Fibroblast of lung (primary cell): Measurements from ENCODE around the gene DDRGK1. TPM values are rescaled to one million over a fixed set of nuclear protein-coding genes. Genes with fewer than 3 reads are reported as not detected.

Source experiments
- DNase-seq, 2 donors: peaks; one replicate each; pipeline versions ENCODE4 v3.0.0 to v3.0.0-alpha.2; 2010; ENCODE audit warnings: low read depth in 2 of 2
- H2AFZ ChIP-seq: 2 replicates; pipeline ENCODE4 v1.5.1; 2012; ENCODE audit warnings: low read length, control low read depth, inconsistent platforms
- H3K27ac ChIP-seq: 2 replicates; pipeline ENCODE4 v1.5.1; 2011; ENCODE audit warnings: low read length, control low read depth; ENCODE audit not compliant: insufficient read depth
- H3K27me3 ChIP-seq: 2 replicates; pipeline ENCODE4 v1.5.1; 2011; ENCODE audit warnings: mild to moderate bottlenecking, low read length; ENCODE audit not compliant: control insufficient read depth, insufficient read depth
- H3K36me3 ChIP-seq: 2 replicates; pipeline ENCODE4 v1.5.1; 2011; ENCODE audit warnings: low read length; ENCODE audit not compliant: control insufficient read depth, insufficient read depth
- H3K4me1 ChIP-seq: 2 replicates; pipeline ENCODE4 v1.5.1; 2011; ENCODE audit warnings: low read length; ENCODE audit not compliant: control insufficient read depth, insufficient read depth; ENCODE audit errors: extremely low read depth
- H3K4me2 ChIP-seq: 2 replicates; pipeline ENCODE4 v1.5.1; 2011; ENCODE audit warnings: low read length, control low read depth; ENCODE audit not compliant: insufficient read depth; ENCODE audit errors: extremely low read depth
- H3K4me3 ChIP-seq, 4 experiments: fragments of 200-600 bp in 1 of 4; sonication (generic) in 1 of 4; replicated peaks in 1 of 4; 2 replicates each; pipeline ENCODE4 v1.5.1; 2011 to 2016; ENCODE audit warnings: low read length in 4 of 4, low read depth in 3 of 4, mild to moderate bottlenecking in 3 of 4, control low read depth in 2 of 4, inconsistent platforms in 1 of 4, mixed read lengths in 1 of 4; ENCODE audit not compliant: insufficient read depth in 1 of 4; ENCODE audit errors: control extremely low read depth in 1 of 4
- H3K79me2 ChIP-seq: 2 replicates; pipeline ENCODE4 v1.5.1; 2012; ENCODE audit warnings: mild to moderate bottlenecking, low read length, inconsistent platforms; ENCODE audit not compliant: control insufficient read depth, insufficient read depth
- H3K9ac ChIP-seq: 2 replicates; pipeline ENCODE4 v1.5.1; 2011; ENCODE audit warnings: mild to moderate bottlenecking, low read length, control low read depth; ENCODE audit not compliant: insufficient read depth
- H3K9me3 ChIP-seq: 2 replicates; pipeline ENCODE4 v1.5.1; 2012; ENCODE audit warnings: low read depth, low read length; ENCODE audit not compliant: control insufficient read depth, insufficient read depth
- H4K20me1 ChIP-seq: 2 replicates; pipeline ENCODE4 v1.5.1; 2011; ENCODE audit warnings: low read length; ENCODE audit not compliant: control insufficient read depth, insufficient read depth; ENCODE audit errors: extremely low read depth
- EZH2 ChIP-seq: IDR thresholded peaks from 2 replicates; pipeline ENCODE4 v1.5.1; 2012; ENCODE audit warnings: low read length, control low read depth, mild to moderate bottlenecking; ENCODE audit errors: missing control alignments
- polyA plus RNA-seq, 2 donors: library from polyadenylated mRNA; depleted of rRNA in 1 of 2; stranded (reverse) in 1 of 2; unstranded in 1 of 2; fragments of >200 nt; gene quantifications; 2 replicates each; pipeline ENCODE4 v1.2.1, GENCODE V29; 2011 to 2012; ENCODE audit warnings: missing spikeins in 1 of 2
- total RNA-seq: library from RNA; depleted of rRNA; stranded (reverse); fragments of >200 nt; gene quantifications from 2 replicates; pipeline ENCODE4 v1.2.1, GENCODE V29; 2014
- TF ChIP-seq, protein P1 (sequence below), 2 donors: IDR thresholded peaks in 1 of 2; conservative IDR thresholded peaks in 1 of 2; 1 replicate in 1 of 2; 2 replicates in 1 of 2; pipeline ENCODE4 v1.5.1; 2011 to 2012; ENCODE audit warnings: low read length in 2 of 2, control low read depth in 1 of 2, inconsistent platforms in 1 of 2, low read depth in 1 of 2, mild to moderate bottlenecking in 1 of 2

The DDRGK1 gene
- total and polyA plus RNA-seq, 2 donors (not counting 1 experiment from before 2014, with no cell fraction given), result 35.5 to 37.5 TPM

DNA sequence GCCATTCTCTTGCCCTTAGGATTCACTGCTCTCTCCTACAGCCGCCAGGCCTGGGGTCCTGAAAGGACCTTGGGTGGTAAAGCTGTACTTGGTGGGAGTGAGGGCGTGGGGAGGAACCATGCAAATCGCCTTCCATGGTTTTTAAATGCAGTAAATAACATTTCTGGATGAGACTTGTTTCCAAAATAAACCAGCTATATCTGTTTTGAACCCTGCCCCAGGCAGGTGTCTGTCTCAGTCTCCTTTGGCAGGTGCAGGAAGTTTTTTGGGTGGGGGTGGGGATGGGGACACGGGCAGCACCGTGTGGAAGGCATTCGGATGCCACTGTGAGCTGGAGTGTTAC is 19.1 kb upstream of the DDRGK1 start:
- Histone ChIP-seq H3K4me3 (no peak overlapping the region), H3K4me2 (no peak overlapping the region), H3K27ac (no peak overlapping the region), H2AFZ (no peak overlapping the region), H3K36me3 (peaks cover 7% of the 10 kb centered on the region), H3K9ac (no peak overlapping the region), H4K20me1 (no peaks in the 10 kb centered on the region), H3K79me2 (no peaks in the 10 kb centered on the region), H3K27me3 (no peaks in the 10 kb centered on the region), H3K4me1 (no peaks in the 10 kb centered on the region), H3K9me3 (no peaks in the 10 kb centered on the region)
- DNase-seq, result no peak
- TF ChIP-seq, protein P1, sequence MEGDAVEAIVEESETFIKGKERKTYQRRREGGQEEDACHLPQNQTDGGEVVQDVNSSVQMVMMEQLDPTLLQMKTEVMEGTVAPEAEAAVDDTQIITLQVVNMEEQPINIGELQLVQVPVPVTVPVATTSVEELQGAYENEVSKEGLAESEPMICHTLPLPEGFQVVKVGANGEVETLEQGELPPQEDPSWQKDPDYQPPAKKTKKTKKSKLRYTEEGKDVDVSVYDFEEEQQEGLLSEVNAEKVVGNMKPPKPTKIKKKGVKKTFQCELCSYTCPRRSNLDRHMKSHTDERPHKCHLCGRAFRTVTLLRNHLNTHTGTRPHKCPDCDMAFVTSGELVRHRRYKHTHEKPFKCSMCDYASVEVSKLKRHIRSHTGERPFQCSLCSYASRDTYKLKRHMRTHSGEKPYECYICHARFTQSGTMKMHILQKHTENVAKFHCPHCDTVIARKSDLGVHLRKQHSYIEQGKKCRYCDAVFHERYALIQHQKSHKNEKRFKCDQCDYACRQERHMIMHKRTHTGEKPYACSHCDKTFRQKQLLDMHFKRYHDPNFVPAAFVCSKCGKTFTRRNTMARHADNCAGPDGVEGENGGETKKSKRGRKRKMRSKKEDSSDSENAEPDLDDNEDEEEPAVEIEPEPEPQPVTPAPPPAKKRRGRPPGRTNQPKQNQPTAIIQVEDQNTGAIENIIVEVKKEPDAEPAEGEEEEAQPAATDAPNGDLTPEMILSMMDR (conservative IDR thresholded peaks at IDR 0.05 in 1 of 2, IDR thresholded peaks at IDR 0.05 in 1 of 2; ENCODE audit: low read depth in 1 of 2, low read length in 2 of 2), result no peak
- no peak for TF ChIP-seq EZH2

DNA sequence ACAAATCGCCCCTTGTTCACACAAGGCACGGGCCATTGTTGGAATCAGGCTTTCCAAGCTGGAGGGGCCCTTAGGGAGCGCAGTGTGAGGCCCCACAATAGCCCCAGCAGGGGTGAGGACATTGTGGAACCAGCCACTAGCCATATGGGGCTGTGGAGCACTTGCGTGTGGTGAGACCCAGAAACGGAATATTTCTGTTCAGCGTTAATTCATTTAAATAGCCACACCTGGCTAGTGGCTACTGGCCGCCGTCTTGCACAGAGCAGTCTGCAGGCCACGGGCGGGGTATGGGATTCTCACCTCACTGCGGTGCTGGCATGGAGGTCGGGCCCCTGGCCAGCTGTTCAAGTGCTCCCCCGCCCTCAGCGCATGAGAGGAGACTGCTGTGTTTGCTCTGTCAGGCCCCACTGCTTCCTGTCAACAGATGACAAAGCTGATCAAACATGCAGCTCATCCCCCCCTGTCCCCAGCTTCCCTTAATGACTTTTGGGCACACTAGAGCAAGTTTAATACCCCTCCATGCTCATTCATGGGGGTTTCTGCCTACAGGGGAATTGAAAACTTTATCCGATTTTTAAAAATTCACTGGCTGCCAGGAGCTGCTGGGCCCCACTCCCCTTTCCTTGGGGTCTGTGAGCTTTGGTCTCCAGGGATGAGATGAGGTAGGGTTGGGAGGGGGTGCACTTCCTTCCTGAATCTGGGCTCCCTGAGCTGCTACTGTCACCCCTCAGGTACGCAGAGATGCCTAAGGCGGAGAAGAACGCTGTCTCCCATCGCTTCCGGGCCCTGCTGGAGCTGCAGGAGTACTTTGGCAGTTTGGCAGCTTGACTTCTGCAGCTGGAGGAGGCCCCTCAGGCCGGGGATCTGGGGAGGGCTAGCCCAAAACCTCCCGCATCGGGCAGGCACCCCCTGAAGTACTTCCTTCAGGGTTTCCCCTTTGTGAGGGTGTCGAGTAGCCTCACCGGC is 18.4 kb upstream of the DDRGK1 start:
- no peak overlapping the region for H2AFZ ChIP-seq
- no peaks in the 10 kb centered on the region for H3K9me3 ChIP-seq
- no peaks in the 10 kb centered on the region for H3K27me3 ChIP-seq
- peaks cover 8% of the 10 kb centered on the region for H3K36me3 ChIP-seq
- H3K4me1 ChIP-seq, result no peaks in the 10 kb centered on the region
- H3K4me3 ChIP-seq, result no peak overlapping the region
- no peak overlapping the region for H3K27ac ChIP-seq
- H3K4me2 ChIP-seq, result no peak overlapping the region
- no peak for DNase-seq
- H4K20me1 ChIP-seq, result no peaks in the 10 kb centered on the region
- H3K79me2 ChIP-seq, result no peaks in the 10 kb centered on the region
- H3K9ac ChIP-seq, result no peak overlapping the region
- TF ChIP-seq, protein P1 (conservative IDR thresholded peaks at IDR 0.05 in 1 of 2, IDR thresholded peaks at IDR 0.05 in 1 of 2; ENCODE audit: low read depth in 1 of 2, low read length in 2 of 2), result no peak
- TF ChIP-seq EZH2, result no peak

DNA sequence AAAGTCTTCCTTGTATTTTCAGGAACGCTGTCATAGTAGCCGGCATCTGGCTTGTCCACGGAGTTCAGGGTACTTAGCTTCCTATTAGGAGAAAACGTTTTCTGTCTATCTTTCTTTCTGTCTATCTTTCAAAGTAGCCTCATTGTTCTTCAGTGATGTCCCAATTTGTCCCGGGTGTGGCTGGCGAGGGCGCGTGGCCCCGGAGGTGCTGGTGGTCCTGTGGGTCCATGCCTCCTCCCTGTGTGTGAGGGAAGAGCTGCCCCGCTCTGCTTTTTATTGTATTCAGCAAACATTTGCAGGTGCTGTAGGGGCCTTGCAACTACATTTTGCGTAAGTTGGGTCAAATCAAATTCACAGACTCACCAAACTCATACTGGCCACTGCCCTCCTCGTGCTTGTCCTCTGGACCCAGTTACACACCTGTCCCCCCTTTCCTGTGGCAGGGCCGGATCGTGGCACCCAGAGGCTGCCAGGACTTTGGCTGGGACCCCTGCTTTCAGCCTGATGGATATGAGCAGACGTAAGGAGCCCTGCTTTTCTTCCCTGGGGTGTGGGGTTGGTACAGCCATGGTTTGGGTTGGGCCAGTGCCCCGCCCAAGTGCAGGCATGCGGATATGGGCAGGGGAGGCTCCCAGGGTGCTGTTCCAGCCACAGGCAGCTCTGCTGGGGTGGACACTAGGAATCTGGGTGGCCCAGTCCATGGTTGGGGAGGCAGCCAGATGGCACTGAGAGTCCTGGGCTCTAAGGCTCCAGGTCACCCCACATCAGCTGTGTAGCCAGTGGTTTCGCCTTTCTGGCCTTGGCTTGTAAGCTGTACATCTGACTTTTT is 17.1 kb upstream of the DDRGK1 start:
- TF ChIP-seq, protein P1 (conservative IDR thresholded peaks at IDR 0.05 in 1 of 2, IDR thresholded peaks at IDR 0.05 in 1 of 2; ENCODE audit: low read depth in 1 of 2, low read length in 2 of 2), result no peak
- TF ChIP-seq EZH2, result no peak
- Histone ChIP-seq H3K27ac (no peak overlapping the region), H3K9me3 (no peaks in the 10 kb centered on the region), H3K4me2 (no peak overlapping the region), H3K4me1 (no peaks in the 10 kb centered on the region), H3K36me3 (peaks cover 8% of the 10 kb centered on the region), H3K79me2 (no peaks in the 10 kb centered on the region), H3K9ac (no peak overlapping the region), H3K4me3 (no peak overlapping the region), H3K27me3 (no peaks in the 10 kb centered on the region), H4K20me1 (no peaks in the 10 kb centered on the region), H2AFZ (no peak overlapping the region)
- DNase-seq, result no peak
